Measurements from ENCODE around the gene KLK1.

KLK1 gene

DNA sequence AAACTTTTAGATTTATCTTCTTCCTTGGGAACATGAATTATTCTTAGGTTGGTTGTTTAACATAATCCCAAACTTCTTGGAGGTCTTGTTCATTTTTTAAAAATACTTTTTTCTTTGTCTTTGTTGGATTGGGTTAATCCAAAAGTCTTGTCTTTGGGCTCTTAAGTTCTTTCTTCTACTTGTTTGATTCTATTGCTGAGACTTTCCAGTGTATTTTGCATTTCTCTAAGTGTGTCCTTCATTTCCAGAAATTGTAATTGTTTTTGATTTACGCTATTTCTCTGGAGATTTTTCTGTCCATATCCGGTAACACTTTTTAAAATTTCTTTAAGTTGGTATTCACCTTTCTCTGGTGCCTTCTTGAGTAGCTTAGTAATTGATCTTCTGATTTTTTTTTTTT is 19.6 kb upstream of the KLK1 start:
- H3K27me3 Mint-ChIP-seq: peaks cover 49% of the 10 kb centered on the region
- peaks cover 2% of the 10 kb centered on the region for H3K4me1 Mint-ChIP-seq
- no peak for ATAC-seq
- H3K9me3 Mint-ChIP-seq: peaks cover 18 to 20% of the 10 kb centered on the region in 2 donors
- DNase-seq: no peak
- peak overlapping the region in 1 of 2 donors; percentile 59 for H3K27ac Mint-ChIP-seq
- H3K4me3 Mint-ChIP-seq: no peak overlapping the region

GRCh38 chr19:50842130-50842529 is 18.5 kb upstream of the KLK1 start:
- peaks cover 18 to 20% of the 10 kb centered on the region in 2 donors for H3K9me3 Mint-ChIP-seq
- H3K27ac Mint-ChIP-seq: no peak overlapping the region
- H3K4me1 Mint-ChIP-seq: peaks cover 5% of the 10 kb centered on the region
- ATAC-seq (no peak), DNase-seq (no peak)
- peaks cover 58% of the 10 kb centered on the region for H3K27me3 Mint-ChIP-seq
- H3K4me3 Mint-ChIP-seq: no peak overlapping the region

DNA sequence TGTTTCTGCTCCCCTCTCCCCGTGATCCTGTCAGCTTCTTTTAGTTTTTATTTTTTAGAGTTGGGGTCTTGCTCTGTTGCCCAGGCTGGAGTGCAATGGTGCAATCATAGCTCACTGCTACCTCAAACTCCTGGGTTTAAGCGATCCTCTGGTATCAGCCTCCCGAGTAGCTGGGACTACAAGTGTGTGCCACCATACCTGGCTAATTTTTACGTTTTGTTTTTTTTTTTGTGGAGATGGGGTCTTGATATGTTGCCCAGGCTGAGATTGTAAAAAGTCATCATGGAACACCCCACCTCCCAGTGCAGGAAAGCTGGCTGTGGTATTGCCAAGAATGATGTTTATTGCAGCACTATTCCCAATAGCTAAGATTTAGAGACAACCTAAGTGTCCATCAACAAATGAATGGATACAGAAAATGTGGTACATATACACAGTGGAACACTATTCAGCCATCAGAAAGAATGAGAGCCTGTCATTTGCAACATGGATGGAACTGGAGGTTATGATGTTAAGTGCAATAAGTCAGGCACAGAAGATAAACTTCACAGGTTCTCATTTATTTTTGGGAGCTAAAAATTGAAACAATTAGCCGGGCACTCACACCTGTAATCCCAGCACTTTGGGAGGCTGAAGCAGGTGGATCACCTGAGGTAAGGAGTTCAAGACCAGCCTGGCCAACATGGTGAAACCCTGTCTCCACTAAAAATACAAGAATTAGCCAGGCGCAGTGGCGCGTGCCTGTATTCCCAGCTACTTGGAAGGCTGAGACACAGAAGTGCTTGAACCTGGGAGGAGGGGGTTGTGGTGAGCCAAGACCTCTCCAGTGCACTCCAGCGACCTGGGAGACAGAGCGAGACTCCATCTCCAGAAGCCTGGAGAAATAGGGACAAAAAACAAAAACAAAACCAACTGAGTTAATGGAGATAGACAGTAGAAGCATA is 16.4 kb upstream of the KLK1 start:
- Mint-ChIP-seq H3K4me3 (no peak overlapping the region), H3K4me1 (peaks cover 25% of the 10 kb centered on the region), H3K27me3 (peaks cover 79% of the 10 kb centered on the region), H3K9me3 (peaks cover 18 to 20% of the 10 kb centered on the region in 2 donors), H3K27ac (no peak overlapping the region)
- ATAC-seq (no peak), DNase-seq (no peak)

- no peak for DNase-seq
- peak overlapping the region in 1 of 2 donors; percentile 36 for H3K27ac Mint-ChIP-seq
- no peak overlapping the region for H3K4me3 Mint-ChIP-seq
- ATAC-seq: no peak
- H3K27me3 Mint-ChIP-seq: peaks cover 79% of the 10 kb centered on the region
- H3K9me3 Mint-ChIP-seq: peaks cover 4 to 7% of the 10 kb centered on the region in 2 donors
- H3K4me1 Mint-ChIP-seq: peaks cover 26% of the 10 kb centered on the region
Observed at GRCh38 chr19:50838239-50838638, 14.7 kb upstream of the KLK1 start.

DNA sequence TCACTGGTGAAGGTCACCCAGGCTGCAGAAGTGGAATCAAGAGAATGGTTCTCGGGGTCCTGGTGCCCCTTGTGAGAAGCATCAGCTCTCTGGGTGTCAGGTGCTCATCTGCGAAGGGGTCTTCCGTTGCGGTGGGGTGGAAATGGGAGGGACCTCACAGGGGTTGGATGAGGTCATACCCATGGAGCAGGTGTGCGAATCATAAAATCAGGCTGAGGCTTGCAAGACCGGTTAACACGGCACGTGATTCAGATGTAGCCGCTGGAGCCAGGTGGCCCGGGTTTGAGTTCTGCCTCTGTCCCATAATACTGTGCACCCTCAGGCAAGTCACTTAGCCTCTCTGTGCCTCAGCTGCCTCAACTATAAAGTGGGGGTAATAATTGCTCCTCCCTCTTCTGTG is 13.7 kb upstream of the KLK1 start:
- DNase-seq (no peak), ATAC-seq (no peak)
- peaks cover 0 to 5% of the 10 kb centered on the region in 2 donors for H3K9me3 Mint-ChIP-seq
- H3K27ac Mint-ChIP-seq: no peak overlapping the region
- H3K27me3 Mint-ChIP-seq: peaks cover 86% of the 10 kb centered on the region
- peaks cover 26% of the 10 kb centered on the region for H3K4me1 Mint-ChIP-seq
- no peak overlapping the region for H3K4me3 Mint-ChIP-seq

GRCh38 chr19:50836543-50837195 is 13.1 kb upstream of the KLK1 start:
- ATAC-seq: no peak
- Mint-ChIP-seq H3K4me1 (peaks cover 26% of the 10 kb centered on the region), H3K27me3 (peaks cover 92% of the 10 kb centered on the region)

DNA sequence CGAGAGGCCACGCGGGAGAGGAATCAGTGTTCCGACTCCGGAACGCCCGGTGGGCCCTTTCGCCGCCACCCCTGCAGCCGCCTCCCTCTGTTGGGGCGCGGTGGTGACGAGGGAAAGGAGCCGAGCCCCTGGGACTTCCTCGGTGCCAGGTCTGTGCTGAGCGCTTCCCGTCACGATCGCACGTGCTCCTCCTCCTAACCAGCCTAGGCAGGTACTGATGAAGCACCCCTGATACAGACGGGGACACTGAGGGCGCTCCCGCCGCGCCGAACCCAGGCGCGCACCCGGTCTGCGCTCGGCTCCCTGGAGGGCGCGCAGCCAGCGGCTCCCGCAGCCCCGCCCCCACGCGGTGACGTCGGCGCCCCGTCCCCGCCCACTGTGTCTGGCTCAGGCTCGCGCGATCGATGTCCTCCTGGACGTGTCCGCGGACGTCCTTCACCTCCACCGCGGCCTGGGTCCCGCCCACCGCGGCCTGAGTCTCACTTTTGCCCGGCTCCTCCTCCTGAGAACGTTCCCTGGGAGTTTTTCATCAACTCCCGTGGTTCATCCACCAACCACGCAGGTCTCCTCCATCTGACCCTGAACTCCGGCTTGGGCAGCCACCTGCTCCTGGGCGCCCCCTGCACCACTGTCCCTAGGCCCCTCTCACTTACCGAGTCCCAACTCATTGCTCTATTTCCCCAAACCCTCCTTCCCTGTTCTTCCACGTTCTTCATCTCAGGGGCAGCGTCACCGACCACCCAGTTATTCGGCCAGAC is 12.4 kb upstream of the KLK1 start:
- Mint-ChIP-seq H3K9me3 (no peaks in the 10 kb centered on the region), H3K27me3 (peaks cover 92% of the 10 kb centered on the region), H3K27ac (peak overlapping the region in 1 of 2 donors; percentile 83), H3K4me3 (peak overlapping the region; percentile 78 to 85), H3K4me1 (peaks cover 26% of the 10 kb centered on the region)
- ATAC-seq (peak; percentile 94), DNase-seq (peak; percentile 68 to 73)

More at GRCh38 chr19:50836543-50837195, 13.1 kb upstream of the KLK1 start:
- Mint-ChIP-seq H3K27ac (no peak overlapping the region), H3K4me3 (peak overlapping the region; percentile 78 to 85), H3K9me3 (peaks cover 0 to 5% of the 10 kb centered on the region in 2 donors)
- DNase-seq: no peak

GRCh38 chr19:50835103-50835784 is 11.7 kb upstream of the KLK1 start:
- DNase-seq (no peak), ATAC-seq (no peak)
- Mint-ChIP-seq H3K4me3 (peak overlapping the region; percentile 78 to 85), H3K9me3 (no peaks in the 10 kb centered on the region), H3K27me3 (peaks cover 94% of the 10 kb centered on the region), H3K27ac (peak overlapping the region in 1 of 2 donors; percentile 83), H3K4me1 (peaks cover 26% of the 10 kb centered on the region)

GRCh38 chr19:50833802-50834167 is 10.2 kb upstream of the KLK1 start:
- DNase-seq: no peak
- Mint-ChIP-seq H3K4me1 (peaks cover 26% of the 10 kb centered on the region), H3K27ac (no peak overlapping the region), H3K9me3 (no peaks in the 10 kb centered on the region), H3K4me3 (no peak overlapping the region), H3K27me3 (peaks cover 81% of the 10 kb centered on the region)
- ATAC-seq: no peak

- no peak for DNase-seq
- Mint-ChIP-seq H3K27me3 (peaks cover 76% of the 10 kb centered on the region), H3K9me3 (no peaks in the 10 kb centered on the region), H3K4me3 (no peak within 1 kb of the TSS), H3K4me1 (peaks cover 24% of the 10 kb centered on the region), H3K27ac (no peak within 1 kb of the TSS)
- ATAC-seq: no peak
Observed at GRCh38 chr19:50833117-50833801, 9.7 kb upstream of the KLK1 start, which contains the start of gene KLK15. TSS of gene KLK15 (minus strand) at chr19:50833574. CDS start at chr19:50831492, 2,082 bp downstream.

- Mint-ChIP-seq H3K9me3 (no peaks in the 10 kb centered on the region), H3K27me3 (peaks cover 76% of the 10 kb centered on the region), H3K4me1 (peaks cover 20% of the 10 kb centered on the region), H3K4me3 (no peak overlapping the region), H3K27ac (no peak overlapping the region)
- no peak for DNase-seq
- ATAC-seq: no peak
Observed at GRCh38 chr19:50832666-50833065, 9.1 kb upstream of the KLK1 start.

GRCh38 chr19:50831026-50831396 is 7.4 kb upstream of the KLK1 start:
- no peak overlapping the region for H3K27ac Mint-ChIP-seq
- no peak overlapping the region for H3K4me3 Mint-ChIP-seq
- no peaks in the 10 kb centered on the region for H3K9me3 Mint-ChIP-seq
- peaks cover 76% of the 10 kb centered on the region for H3K27me3 Mint-ChIP-seq
- no peak for ATAC-seq
- no peak for DNase-seq
- H3K4me1 Mint-ChIP-seq: peaks cover 10% of the 10 kb centered on the region

- Mint-ChIP-seq H3K9me3 (no peaks in the 10 kb centered on the region), H3K27ac (no peak overlapping the region), H3K4me3 (no peak overlapping the region), H3K4me1 (peaks cover 5% of the 10 kb centered on the region), H3K27me3 (peaks cover 73% of the 10 kb centered on the region)
- ATAC-seq (no peak), DNase-seq (no peak)
Observed at GRCh38 chr19:50830266-50831025, 6.9 kb upstream of the KLK1 start.

GRCh38 chr19:50829801-50830200 is 6.2 kb upstream of the KLK1 start:
- Mint-ChIP-seq H3K4me3 (no peak overlapping the region), H3K9me3 (no peaks in the 10 kb centered on the region), H3K27ac (no peak overlapping the region), H3K27me3 (peaks cover 67% of the 10 kb centered on the region), H3K4me1 (no peaks in the 10 kb centered on the region)
- DNase-seq (no peak), ATAC-seq (no peak)

All from stimulated activated naive CD8-positive, alpha-beta T cell treated with anti-CD3 and anti-CD28 coated beads, Interleukin-15, amount 100 ng/mL, for 72 hours (primary cell).